Fibroblast of the conjunctiva (primary cell): ENCODE data around the gene SOBP.

Source experiments
- DNase-seq: peaks from one replicate; pipeline ENCODE4 v3.0.0-alpha.2; 2010; ENCODE audit warnings: low read depth

The SOBP gene

GRCh38 chr6:107523054-107523791 lies 33.3 kb downstream of the SOBP start:
- no peak for DNase-seq

GRCh38 chr6:107523794-107524193 lies 33.9 kb downstream of the SOBP start:
- DNase-seq = no peak

- DNase-seq = no peak
Observed at GRCh38 chr6:107524626-107525025, 34.7 kb downstream of the SOBP start.

- DNase-seq = no peak
Observed at GRCh38 chr6:107531868-107532267, 42.0 kb downstream of the SOBP start.

- DNase-seq = no peak
Observed at GRCh38 chr6:107532706-107533105, 42.8 kb downstream of the SOBP start.

- DNase-seq = no peak
Observed at GRCh38 chr6:107533415-107534059, 43.6 kb downstream of the SOBP start.

- DNase-seq = no peak
Observed at GRCh38 chr6:107534571-107535141, 44.7 kb downstream of the SOBP start.

- DNase-seq = no peak
Observed at GRCh38 chr6:107535626-107536025, 45.7 kb downstream of the SOBP start.

GRCh38 chr6:107536180-107536961 lies 46.5 kb downstream of the SOBP start:
- no peak for DNase-seq

- no peak for DNase-seq
Observed at GRCh38 chr6:107537559-107537958, 47.6 kb downstream of the SOBP start.

- DNase-seq = no peak
Observed at GRCh38 chr6:107538856-107539387, 49.0 kb downstream of the SOBP start.

- DNase-seq = no peak
Observed at GRCh38 chr6:107539409-107539808, 49.5 kb downstream of the SOBP start.

GRCh38 chr6:107539849-107540464 lies 50.0 kb downstream of the SOBP start:
- DNase-seq = no peak

- DNase-seq = no peak
Observed at GRCh38 chr6:107540465-107540857, 50.5 kb downstream of the SOBP start.

GRCh38 chr6:107542192-107542668 lies 52.3 kb downstream of the SOBP start:
- no peak for DNase-seq

- no peak for DNase-seq
Observed at GRCh38 chr6:107543088-107543487, 53.2 kb downstream of the SOBP start.

- no peak for DNase-seq
Observed at GRCh38 chr6:107543567-107543966, 53.6 kb downstream of the SOBP start.

GRCh38 chr6:107545763-107546162 lies 55.8 kb downstream of the SOBP start:
- DNase-seq = no peak

- DNase-seq = no peak
Observed at GRCh38 chr6:107546691-107547450, 57.0 kb downstream of the SOBP start.

- DNase-seq = no peak
Observed at GRCh38 chr6:107547451-107547840, 57.5 kb downstream of the SOBP start.

GRCh38 chr6:107550241-107550840 lies 60.4 kb downstream of the SOBP start:
- DNase-seq = no peak
